HL-60 (cell line): Measurements from ENCODE around the gene SEC23IP.

Source experiments
- DNase-seq, 2 experiments: peaks; one replicate each; pipeline ENCODE4 v3.0.0-alpha.2; 2010 to 2020; ENCODE audit warnings: low read depth in 1 of 2, low spot score in 1 of 2
- H3K27ac ChIP-seq: fragments of 250-450 bp; sonication (Bioruptor Pico); replicated peaks from 2 replicates; pipeline ENCODE4 v1.5.1; 2020; ENCODE audit warnings: mild to moderate bottlenecking, moderate library complexity
- H3K27me3 ChIP-seq: fragments of 250-450 bp; sonication (Bioruptor Pico); 2 replicates; pipeline ENCODE4 v1.5.1; 2021; ENCODE audit warnings: mild to moderate bottlenecking, moderate library complexity; ENCODE audit not compliant: insufficient read depth, poor library complexity, severe bottlenecking
- H3K4me3 ChIP-seq: replicated peaks from 2 replicates; pipeline ENCODE4 v1.5.1; 2011; ENCODE audit warnings: mild to moderate bottlenecking, control low read depth, low read length; ENCODE audit not compliant: insufficient read depth
- GABPA ChIP-seq: IDR thresholded peaks from 2 replicates; pipeline ENCODE4 v1.6.1; 2012; ENCODE audit warnings: low read depth
- POLR2AphosphoS5 ChIP-seq: IDR thresholded peaks from 2 replicates; pipeline ENCODE4 v1.6.1; 2012; ENCODE audit warnings: low read depth
- SPI1 ChIP-seq: IDR thresholded peaks from 2 replicates; pipeline ENCODE4 v1.6.1; 2012; ENCODE audit warnings: low read depth, mild to moderate bottlenecking, borderline replicate concordance
- TF ChIP-seq, protein P1 (sequence below): IDR thresholded peaks from 2 replicates; pipeline ENCODE4 v1.6.1; 2012; ENCODE audit warnings: low read depth; ENCODE audit not compliant: insufficient replicate concordance
- TF ChIP-seq, protein P2 (sequence below): IDR thresholded peaks from one replicate; pipeline ENCODE4 v1.5.1; 2011; ENCODE audit warnings: low read length, control low read depth, inconsistent platforms; ENCODE audit not compliant: insufficient read depth

SEC23IP gene

DNA sequence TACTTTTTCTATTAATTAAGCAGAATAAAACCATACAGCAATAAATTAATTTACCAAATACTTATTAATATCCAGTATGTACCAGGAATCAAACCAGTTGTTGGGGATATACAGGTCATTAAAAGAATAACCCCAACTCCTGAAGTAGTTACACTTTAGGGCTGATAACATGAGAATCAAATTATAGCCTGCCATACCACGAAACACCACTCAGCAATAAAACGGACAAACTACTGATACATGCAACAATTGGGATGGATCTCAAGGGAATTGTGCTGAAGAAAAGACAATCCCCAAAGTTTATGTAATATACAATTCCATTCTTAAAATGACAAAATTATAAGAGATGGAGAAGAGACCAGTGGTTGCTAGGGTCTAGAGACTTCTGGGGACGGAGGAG is 42.6 kb upstream of the SEC23IP start:
- TF ChIP-seq, protein P1, sequence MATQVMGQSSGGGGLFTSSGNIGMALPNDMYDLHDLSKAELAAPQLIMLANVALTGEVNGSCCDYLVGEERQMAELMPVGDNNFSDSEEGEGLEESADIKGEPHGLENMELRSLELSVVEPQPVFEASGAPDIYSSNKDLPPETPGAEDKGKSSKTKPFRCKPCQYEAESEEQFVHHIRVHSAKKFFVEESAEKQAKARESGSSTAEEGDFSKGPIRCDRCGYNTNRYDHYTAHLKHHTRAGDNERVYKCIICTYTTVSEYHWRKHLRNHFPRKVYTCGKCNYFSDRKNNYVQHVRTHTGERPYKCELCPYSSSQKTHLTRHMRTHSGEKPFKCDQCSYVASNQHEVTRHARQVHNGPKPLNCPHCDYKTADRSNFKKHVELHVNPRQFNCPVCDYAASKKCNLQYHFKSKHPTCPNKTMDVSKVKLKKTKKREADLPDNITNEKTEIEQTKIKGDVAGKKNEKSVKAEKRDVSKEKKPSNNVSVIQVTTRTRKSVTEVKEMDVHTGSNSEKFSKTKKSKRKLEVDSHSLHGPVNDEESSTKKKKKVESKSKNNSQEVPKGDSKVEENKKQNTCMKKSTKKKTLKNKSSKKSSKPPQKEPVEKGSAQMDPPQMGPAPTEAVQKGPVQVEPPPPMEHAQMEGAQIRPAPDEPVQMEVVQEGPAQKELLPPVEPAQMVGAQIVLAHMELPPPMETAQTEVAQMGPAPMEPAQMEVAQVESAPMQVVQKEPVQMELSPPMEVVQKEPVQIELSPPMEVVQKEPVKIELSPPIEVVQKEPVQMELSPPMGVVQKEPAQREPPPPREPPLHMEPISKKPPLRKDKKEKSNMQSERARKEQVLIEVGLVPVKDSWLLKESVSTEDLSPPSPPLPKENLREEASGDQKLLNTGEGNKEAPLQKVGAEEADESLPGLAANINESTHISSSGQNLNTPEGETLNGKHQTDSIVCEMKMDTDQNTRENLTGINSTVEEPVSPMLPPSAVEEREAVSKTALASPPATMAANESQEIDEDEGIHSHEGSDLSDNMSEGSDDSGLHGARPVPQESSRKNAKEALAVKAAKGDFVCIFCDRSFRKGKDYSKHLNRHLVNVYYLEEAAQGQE = no peak
- TF ChIP-seq SPI1 = no peak
- TF ChIP-seq, protein P2, sequence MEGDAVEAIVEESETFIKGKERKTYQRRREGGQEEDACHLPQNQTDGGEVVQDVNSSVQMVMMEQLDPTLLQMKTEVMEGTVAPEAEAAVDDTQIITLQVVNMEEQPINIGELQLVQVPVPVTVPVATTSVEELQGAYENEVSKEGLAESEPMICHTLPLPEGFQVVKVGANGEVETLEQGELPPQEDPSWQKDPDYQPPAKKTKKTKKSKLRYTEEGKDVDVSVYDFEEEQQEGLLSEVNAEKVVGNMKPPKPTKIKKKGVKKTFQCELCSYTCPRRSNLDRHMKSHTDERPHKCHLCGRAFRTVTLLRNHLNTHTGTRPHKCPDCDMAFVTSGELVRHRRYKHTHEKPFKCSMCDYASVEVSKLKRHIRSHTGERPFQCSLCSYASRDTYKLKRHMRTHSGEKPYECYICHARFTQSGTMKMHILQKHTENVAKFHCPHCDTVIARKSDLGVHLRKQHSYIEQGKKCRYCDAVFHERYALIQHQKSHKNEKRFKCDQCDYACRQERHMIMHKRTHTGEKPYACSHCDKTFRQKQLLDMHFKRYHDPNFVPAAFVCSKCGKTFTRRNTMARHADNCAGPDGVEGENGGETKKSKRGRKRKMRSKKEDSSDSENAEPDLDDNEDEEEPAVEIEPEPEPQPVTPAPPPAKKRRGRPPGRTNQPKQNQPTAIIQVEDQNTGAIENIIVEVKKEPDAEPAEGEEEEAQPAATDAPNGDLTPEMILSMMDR = no peak
- no peak for TF ChIP-seq GABPA
- TF ChIP-seq POLR2AphosphoS5 = no peak
- no peaks in the 10 kb centered on the region for H3K27me3 ChIP-seq
- DNase-seq = no peak
- peak overlapping the region; percentile 28 for H3K27ac ChIP-seq
- no peak overlapping the region for H3K4me3 ChIP-seq

GRCh38 chr10:119852277-119852676 is 40.3 kb upstream of the SEC23IP start:
- Histone ChIP-seq H3K27ac (no peak overlapping the region), H3K4me3 (no peak overlapping the region), H3K27me3 (no peaks in the 10 kb centered on the region)
- DNase-seq = no peak
- TF ChIP-seq, protein P2 = no peak
- TF ChIP-seq, protein P1 = no peak
- TF ChIP-seq SPI1 (no peak), GABPA (no peak), POLR2AphosphoS5 (no peak)

DNA sequence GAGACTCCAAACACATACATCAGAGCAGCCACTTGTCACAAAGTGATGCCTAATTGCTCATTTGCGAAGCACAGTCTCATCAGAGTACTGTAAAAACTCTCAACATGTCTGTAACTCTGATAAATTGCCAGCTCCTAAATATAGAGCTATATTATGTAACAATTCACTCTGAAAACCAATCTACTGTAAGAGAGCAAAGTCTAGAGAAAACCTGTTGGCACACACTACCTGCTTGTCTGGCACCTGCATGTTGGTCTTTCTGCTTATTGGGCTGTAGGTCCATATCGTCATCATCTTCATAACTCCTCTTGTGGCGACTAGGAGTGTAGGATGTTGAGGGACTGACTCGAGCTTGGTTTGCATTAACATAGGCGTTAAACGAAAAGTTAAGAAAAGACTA is 39.7 kb upstream of the SEC23IP start:
- TF ChIP-seq GABPA (no peak), POLR2AphosphoS5 (no peak), SPI1 (no peak)
- TF ChIP-seq, protein P1 = no peak
- TF ChIP-seq, protein P2 = no peak
- DNase-seq = no peak
- no peak overlapping the region; the same call in 1 of the 2 replicates for H3K27ac ChIP-seq
- no peak overlapping the region for H3K4me3 ChIP-seq
- H3K27me3 ChIP-seq = no peaks in the 10 kb centered on the region
